Measurements from ENCODE around the gene KCND3.

DNA sequence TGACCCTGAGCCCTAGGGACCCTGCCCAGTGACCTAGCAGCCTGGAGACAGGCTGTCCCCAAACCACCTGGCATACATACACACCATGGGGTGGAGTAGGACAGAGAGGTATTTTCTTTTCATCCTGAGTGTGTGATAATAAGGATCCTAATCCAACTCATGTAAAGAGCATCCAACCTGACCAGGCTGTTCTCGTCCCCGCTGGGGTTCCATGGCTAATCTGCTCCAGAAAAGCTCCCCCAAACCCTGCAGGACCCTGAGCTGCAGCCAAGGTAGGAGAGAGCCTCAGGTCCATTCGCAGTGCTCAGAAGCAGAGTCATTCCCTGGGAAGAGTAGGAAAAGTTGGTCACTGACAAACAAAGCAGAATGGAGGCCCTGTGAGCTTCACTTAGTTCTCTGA, 31.4 kb downstream of the KCND3 start:
- TF ChIP-seq, protein P1, sequence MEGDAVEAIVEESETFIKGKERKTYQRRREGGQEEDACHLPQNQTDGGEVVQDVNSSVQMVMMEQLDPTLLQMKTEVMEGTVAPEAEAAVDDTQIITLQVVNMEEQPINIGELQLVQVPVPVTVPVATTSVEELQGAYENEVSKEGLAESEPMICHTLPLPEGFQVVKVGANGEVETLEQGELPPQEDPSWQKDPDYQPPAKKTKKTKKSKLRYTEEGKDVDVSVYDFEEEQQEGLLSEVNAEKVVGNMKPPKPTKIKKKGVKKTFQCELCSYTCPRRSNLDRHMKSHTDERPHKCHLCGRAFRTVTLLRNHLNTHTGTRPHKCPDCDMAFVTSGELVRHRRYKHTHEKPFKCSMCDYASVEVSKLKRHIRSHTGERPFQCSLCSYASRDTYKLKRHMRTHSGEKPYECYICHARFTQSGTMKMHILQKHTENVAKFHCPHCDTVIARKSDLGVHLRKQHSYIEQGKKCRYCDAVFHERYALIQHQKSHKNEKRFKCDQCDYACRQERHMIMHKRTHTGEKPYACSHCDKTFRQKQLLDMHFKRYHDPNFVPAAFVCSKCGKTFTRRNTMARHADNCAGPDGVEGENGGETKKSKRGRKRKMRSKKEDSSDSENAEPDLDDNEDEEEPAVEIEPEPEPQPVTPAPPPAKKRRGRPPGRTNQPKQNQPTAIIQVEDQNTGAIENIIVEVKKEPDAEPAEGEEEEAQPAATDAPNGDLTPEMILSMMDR (IDR thresholded peaks at IDR 0.05; ENCODE audit: insufficient read depth, low read depth, low read length) = no peak
- TF ChIP-seq EZH2 (IDR thresholded peaks at IDR 0.05; ENCODE audit: insufficient read depth, low read length) = no peak

Measured in astrocyte (in vitro differentiated cells and primary cell).